Activated T-cell treated with anti-CD3 and anti-CD28 coated beads for 48 hours (primary cell): Measurements from ENCODE around the gene SIAH1.
"Not testable (repeated sequence)": the region's sequence is repeated elsewhere in the genome, so short reads cannot be mapped to it uniquely, and the experiment has no call there.

ENCODE experiments used
- DNase-seq: peaks from one replicate; pipeline ENCODE4 v3.0.0-alpha.2; 2020; ENCODE audit warnings: low read depth

Gene SIAH1

GRCh38 chr16:48393485-48394354 lies 8.5 kb upstream of the SIAH1 start:
- DNase-seq: no peak

DNA sequence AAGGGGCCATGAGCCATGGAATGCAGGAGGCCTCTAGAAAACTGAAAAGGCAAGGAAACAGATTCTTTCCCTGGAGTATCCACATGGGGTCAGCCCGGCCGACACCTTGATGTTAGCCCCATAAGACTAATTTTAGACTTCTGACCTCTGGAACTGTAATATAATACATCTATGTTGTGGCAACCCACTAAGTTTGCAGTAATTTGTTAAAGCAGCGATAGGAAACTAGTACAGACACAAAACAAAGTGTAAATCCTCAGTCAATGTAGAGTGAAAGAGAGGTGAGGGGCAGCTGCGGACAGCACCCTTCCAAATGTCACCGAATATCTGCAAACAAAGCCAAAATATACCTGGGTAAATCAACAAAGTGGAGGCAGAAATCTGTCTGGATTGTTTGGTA lies 7.2 kb upstream of the SIAH1 start:
- DNase-seq: no peak

DNA sequence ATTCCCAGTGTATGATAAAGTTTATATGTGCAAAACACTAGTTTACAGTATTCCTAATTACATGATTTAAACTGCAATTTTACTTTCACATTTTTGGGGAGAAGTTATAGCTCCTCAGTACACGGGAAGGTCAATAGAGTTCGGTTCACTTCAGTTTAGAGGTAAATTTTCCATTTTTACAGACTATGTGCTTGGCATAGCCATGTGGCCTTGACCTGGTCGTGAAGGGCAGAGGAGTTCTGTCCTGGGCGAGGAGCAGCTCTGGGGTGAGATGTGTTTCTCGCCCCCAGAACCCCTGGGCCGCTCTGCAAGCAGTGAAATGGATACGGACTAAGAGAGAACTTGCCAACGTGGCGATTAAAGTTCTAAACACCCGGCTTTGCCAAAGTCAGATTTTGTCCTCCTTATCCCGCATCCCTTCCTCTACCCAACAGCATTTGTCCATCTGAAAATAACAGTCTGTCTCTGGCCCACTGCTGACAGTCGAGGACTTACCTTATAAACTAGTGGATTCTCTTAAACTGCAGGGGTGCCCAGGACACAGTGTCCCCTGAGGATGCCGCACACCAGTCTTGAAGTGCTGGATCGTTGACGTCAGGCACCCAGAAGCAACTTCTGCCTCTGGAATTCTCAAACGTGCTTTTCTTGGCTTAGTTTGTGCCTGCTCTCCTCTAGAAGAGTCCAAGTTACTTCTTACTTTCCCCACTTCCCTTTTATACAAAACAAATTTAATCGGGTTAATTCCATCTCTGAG lies 1.5 kb upstream of the SIAH1 start:
- no peak for DNase-seq

DNA sequence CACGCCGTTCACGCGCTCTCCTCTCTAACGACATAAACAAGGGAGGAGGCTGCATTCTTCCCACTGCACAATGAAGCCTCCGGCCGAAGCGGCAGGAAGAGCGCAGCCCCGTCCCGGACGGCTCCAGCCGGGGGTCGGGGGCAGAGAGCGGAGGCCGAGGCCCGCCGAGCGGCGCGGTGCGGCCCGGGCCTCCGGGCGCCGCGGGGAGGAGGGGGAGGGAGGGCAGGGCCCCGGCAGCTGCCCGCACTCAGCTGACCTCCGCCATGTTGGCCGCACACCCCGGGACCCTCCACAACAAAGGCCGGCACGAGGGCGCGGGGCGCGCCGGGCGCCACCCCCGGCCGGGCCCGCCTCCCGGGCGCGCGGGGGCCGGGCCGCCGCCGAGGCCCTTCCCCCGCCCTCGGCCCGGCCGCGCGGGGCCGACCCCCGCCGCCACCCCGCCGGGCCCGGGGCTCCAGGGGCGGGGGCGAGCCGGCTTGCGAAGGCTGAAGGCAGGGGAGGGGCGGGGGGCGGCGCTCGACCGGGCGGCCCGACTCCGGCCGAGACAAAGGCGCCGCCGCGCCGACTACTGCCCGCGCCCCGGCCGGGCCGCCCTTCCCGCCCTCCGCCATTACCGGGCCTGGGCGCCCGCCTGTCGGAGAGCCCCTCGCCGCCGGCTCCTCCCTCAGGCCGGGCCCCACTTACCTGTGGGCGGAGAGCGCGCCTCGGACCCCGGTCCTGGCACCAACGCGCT lies 527 bp downstream of the SIAH1 start:
- DNase-seq: peak; percentile 6

DNA sequence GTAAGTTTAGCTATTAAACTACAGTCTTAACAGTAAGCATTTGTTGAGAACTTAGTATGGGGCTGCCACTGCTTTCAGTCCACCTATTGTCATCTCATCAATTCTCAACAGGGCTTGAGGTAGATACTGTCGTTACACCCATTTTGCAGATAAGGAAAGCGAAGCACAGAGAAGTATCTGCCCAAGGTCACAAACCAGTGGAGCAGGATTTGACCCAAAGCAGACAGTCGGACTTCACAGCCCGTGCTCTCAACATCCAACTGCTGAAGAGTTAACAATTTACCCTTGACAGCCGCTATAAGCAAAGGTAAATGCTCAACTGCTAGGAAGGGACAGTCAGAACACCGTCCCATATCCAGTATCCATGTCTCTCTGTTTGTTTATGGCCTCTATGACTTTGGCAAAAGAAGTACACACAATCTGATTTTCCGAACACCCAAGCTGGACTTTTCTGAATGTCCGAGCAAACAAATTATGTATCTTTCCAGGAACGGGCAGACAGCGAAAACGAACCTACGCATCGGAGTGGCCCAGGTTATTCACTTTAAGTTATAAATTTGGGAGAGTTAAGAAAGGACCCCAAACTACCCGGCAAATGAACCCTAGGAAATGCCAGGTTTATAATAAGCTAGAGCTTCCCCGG lies 1.2 kb downstream of the SIAH1 start:
- no peak for DNase-seq

GRCh38 chr16:48383009-48383876 lies 2.0 kb downstream of the SIAH1 start:
- no peak for DNase-seq

- DNase-seq: no peak
These were observed 3.1 kb downstream of the SIAH1 start for GRCh38 chr16:48382131-48382530.

DNA sequence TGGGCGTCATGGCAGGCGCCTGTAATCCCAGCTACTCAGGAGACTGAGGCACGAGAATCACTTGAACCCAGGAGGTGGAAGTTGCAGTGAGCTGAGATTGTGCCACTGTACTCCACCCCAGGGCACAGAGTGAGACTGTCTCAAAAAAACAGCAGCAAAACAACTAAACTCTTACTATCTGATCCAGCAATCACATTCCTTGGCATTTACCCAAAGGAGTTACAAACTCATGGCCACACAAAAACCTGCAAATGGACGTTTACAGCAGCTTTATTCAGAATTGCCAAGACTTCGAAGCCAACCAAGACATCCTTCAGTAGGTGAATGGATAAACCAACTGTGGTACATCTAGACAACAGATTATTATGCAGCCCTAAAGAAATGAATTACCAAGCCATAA lies 4.0 kb downstream of the SIAH1 start:
- DNase-seq: no peak

DNA sequence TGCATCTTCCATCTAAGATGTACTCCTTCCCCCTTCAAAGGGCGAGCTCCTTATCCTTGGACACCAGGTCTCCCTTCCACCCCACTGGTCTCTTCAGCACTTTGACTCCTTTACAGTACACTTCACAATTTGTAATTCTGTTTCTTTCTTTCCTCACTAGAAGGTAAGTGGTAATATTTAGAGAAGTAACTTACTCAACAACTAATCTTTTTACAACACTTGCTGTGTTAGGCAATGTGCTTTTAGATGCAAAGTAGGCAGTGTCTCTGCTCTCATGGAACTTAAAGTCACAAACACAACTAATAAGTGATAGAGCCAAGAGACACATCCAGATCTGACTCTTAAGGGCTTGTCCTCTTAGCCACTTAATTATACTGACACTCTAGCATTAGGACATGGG lies 6.4 kb downstream of the SIAH1 start:
- no peak for DNase-seq

DNA sequence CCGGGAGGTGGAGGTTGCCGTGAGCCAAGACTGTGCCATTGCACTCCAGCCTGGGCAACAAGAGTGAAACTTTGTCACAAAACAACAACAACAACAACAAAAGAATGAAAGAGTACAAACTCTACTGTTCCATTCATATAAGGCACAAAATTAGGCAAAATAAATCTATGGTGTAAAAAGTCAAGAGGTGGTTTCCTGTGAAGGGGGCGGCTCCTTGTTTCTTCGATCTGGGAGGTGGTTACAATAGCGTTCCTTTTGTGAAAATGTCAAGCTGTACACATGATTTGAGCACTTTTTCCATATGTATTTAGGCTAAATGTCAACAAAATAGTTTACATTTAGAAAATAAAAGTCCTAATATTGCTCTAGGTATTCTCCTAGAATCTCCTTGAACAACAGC lies 6.9 kb downstream of the SIAH1 start:
- no peak for DNase-seq

GRCh38 chr16:48377301-48377700 lies 7.9 kb downstream of the SIAH1 start:
- DNase-seq: not testable (repeated sequence)

DNA sequence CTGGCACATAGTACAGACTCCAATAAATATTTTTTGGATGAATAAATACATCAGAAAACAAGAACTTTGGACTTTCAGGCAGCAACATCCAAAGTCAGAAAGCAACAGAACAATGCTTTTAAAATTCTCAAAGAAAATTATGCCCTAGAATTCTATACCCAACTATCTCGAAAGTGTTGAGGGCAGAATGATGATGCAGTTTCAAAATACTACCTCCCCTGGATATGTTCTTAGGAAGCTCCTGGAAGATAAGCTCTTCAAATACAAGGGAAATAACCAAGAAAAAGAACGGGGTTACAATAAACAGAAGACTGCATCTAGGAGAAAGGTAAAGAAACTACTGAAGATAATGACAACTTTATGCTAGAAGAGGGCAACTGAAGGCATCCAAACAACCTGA lies 11.0 kb downstream of the SIAH1 start:
- DNase-seq: no peak

DNA sequence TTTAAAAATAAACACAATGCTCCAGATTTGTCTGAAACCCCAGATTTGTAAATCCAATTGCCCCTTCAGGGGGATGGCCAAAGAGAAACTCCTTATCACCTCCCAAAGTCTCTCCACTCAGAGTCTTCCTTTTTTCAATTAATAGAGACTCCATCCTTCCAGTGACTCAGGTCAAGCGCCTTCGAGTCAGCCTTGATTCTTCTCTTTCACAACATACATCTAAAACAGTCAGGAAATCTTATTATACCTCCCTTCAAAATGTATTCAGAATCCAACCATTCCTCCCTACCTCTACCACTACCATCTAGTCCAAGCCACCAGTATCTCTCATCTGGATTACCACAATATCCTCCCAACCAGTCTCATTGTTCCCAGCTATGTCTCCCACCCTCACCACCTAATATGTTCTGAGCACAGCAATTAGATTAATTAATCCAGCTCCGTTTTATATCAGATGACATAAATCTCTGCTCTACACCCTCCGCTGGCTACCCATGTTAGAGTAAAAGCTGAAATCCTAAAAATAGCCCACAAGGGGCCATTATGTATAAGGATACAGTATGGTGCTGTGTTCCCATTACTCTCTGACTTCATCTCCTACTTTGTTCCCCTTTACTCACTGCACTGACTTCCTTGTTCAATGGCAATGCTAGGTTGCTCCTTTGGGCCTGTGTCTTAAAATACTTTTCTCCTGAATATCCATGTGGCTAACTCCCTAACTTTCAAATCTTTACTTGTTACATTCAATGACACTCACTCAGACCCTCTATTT lies 11.8 kb downstream of the SIAH1 start:
- no peak for DNase-seq

- no peak for DNase-seq
These were observed 12.5 kb downstream of the SIAH1 start for GRCh38 chr16:48372744-48373143.

- no peak for DNase-seq
These were observed 13.8 kb downstream of the SIAH1 start for GRCh38 chr16:48371393-48371780.

DNA sequence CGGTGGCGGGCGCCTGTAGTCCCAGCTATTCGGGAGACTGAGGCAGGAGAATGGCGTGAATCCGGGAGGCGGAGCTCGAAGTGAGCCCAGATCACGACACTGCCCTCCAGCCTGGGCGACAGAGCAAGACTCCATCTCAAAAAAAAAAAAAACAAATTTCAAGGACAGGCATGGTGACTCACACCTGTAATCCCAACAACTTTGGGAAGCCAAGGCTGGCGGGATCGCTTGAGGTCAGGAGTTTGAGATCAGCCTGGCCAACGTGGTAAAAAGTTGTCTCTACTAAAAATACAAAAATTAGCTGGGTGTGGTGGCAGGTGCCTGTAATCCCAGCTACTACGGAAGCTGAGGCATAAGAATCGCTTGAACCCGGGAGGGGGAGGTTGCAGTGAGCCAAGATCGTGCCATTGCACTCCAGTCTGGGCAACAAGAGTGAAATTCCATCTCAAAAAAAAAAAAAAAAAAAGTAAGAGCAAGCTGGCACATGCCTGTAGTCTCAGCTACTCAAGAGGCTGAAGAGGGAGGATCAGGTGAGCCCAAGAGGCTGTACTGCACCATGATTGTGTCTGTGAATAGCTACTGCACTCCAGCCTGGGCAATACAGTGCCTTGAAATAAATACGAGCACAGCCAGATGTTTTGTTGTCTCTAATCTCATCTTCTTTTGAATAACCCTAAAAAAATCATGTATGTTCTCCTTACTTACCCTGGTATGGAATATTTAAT lies 14.4 kb downstream of the SIAH1 start:
- DNase-seq: not testable (repeated sequence)

DNA sequence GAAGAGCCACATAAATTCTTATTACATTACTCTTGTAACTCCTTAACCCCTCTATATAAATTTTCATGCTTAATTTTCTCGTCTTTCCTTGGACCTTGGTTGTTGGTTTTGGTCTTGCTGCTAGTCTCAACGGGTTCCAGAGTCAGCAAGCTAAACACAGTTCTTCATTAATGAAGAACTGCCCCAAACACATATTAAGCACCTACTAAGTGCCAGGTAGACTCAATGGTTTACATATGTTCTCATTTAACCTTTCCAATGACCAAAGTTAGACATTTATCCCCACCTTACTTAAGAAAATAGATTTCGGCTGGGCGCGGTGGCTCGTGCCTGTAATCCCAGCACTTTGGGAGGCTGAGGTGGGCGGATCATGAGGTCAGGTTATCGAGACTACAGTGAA lies 15.0 kb downstream of the SIAH1 start:
- no peak for DNase-seq

- DNase-seq: no peak
These were observed 15.4 kb downstream of the SIAH1 start for GRCh38 chr16:48369765-48370164.

GRCh38 chr16:48367441-48368049 lies 17.7 kb downstream of the SIAH1 start:
- DNase-seq: no peak
